Measurements from ENCODE around the gene GPC1. TPM values are rescaled to one million over a fixed set of nuclear protein-coding genes. Genes with fewer than 3 reads are reported as not detected.

GPC1 gene
- total and polyA plus RNA-seq, 2 experiments from 2014 or later, result 57.8 to 80.9 TPM

DNA sequence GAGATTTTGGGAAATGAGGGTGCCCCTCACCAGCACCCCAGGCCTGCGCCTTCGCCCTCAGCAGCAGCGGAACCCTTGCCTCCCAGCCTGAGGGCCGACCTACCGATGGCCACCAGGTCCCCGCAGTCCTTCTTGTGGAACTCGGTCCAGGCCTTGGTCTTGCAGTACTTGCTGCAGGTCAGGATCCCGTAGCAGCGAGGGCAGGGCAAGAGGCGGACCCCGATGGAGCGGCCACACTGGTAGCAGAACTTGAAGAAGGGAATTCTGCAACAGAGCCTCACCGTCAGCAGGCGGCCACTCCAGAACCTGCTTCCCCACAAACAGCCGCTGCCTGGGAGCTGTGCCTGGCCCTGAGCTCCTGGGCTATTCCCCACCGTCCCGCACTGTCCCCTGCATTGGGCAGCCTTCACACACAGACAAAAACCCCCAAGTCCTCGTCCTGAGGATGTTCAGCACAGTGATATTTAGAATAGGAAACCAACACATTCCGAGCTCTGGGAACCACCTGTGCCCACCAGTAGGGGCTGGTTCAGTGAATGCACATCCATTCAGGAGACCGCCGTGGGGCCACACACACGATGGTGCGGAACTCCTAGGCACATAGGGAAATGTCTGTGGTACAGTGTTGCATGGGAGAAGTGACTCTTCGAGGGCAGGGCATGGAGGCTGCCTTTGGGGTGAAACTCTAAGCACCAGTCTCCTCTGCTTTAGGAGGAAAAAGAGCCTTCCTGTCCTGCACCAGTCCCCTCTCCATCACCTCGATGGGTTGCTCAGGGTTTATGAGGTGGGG is 45.6 kb downstream of the GPC1 start:
- Histone ChIP-seq H3K4me1 (ENCODE audit: low read depth) (no peaks in the 10 kb centered on the region), H3K27me3 (no peaks in the 10 kb centered on the region), H3K4me3 (no peak overlapping the region), H3K9me3 (ENCODE audit: low read depth) (no peaks in the 10 kb centered on the region), H3K36me3 (no peaks in the 10 kb centered on the region), H3K27ac (no peak overlapping the region)
- TF ChIP-seq CTCF (IDR thresholded peaks at IDR 0.05; ENCODE audit: low read depth, low read length), result no peak
- no peak for DNase-seq (ENCODE audit: low read depth in 1 of 2, low spot score in 1 of 2)

DNA sequence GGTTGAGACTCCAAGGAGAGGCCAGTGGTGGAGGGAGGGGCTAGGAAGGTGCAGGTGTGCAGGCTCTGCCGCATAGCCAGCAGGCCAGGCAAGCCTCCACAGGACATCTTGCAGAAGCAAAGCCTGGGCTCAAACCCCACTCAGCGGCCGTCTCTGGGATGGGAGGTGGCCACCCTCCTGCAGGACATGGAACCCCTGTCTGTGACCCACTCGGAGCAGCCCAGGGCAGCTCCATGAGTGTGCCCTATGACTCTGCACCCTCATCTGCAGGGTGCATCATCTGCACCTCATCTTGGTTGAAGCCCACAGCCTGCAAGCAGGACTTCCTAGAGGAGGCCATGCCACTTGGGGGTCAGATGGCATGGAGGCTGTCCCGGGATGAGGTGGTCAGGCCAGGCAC is 46.3 kb downstream of the GPC1 start:
- H3K27ac ChIP-seq, result no peak overlapping the region
- H3K4me3 ChIP-seq, result no peak overlapping the region
- no peaks in the 10 kb centered on the region for H3K9me3 ChIP-seq (ENCODE audit: low read depth)
- H3K27me3 ChIP-seq, result no peaks in the 10 kb centered on the region
- no peaks in the 10 kb centered on the region for H3K36me3 ChIP-seq
- DNase-seq (ENCODE audit: low read depth in 1 of 2, low spot score in 1 of 2), result no peak
- TF ChIP-seq CTCF (IDR thresholded peaks at IDR 0.05; ENCODE audit: low read depth, low read length), result no peak
- no peaks in the 10 kb centered on the region for H3K4me1 ChIP-seq (ENCODE audit: low read depth)

DNA sequence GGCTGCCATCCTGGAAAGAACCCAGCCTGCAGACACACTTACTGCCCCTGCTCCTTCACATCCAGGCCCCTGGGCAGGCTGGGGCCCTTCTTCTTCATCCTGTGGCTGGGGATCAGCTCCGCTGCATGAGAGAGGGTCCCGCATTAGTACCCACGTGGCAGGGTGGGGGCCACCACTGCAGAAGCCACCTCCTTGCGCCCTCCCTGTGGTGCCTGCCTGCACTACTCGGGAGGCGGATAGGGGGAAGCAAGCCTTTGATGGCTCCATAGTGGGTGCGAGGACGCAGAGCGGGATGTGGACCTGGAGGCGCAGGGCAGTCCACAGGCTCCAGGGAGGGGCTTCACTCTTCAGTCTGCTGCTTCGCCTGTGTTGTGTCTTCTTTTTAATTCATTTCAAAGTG is 46.7 kb downstream of the GPC1 start:
- Histone ChIP-seq H3K4me3 (no peak overlapping the region), H3K9me3 (ENCODE audit: low read depth) (no peaks in the 10 kb centered on the region), H3K36me3 (no peaks in the 10 kb centered on the region), H3K27me3 (no peaks in the 10 kb centered on the region), H3K4me1 (ENCODE audit: low read depth) (no peaks in the 10 kb centered on the region), H3K27ac (no peak overlapping the region)
- no peak for TF ChIP-seq CTCF (IDR thresholded peaks at IDR 0.05; ENCODE audit: low read depth, low read length)
- DNase-seq (ENCODE audit: low read depth in 1 of 2, low spot score in 1 of 2), result no peak

- H3K9me3 ChIP-seq (ENCODE audit: low read depth), result no peaks in the 10 kb centered on the region
Measured at GRCh38 chr2:240491483-240491882, 56.0 kb downstream of the GPC1 start.

GRCh38 chr2:240494194-240494793 is 58.8 kb downstream of the GPC1 start:
- TF ChIP-seq CTCF (IDR thresholded peaks at IDR 0.05; ENCODE audit: low read depth, low read length), result no peak
- DNase-seq (ENCODE audit: low read depth in 1 of 2, low spot score in 1 of 2), result no peak
- H3K9me3 ChIP-seq (ENCODE audit: low read depth), result no peaks in the 10 kb centered on the region
- H3K27ac ChIP-seq, result no peak overlapping the region
- no peaks in the 10 kb centered on the region for H3K4me1 ChIP-seq (ENCODE audit: low read depth)
- H3K36me3 ChIP-seq, result no peaks in the 10 kb centered on the region
- no peaks in the 10 kb centered on the region for H3K27me3 ChIP-seq
- H3K4me3 ChIP-seq, result no peak overlapping the region

More at GRCh38 chr2:240491483-240491882, 56.0 kb downstream of the GPC1 start:
- no peaks in the 10 kb centered on the region for H3K4me1 ChIP-seq (ENCODE audit: low read depth)
- H3K27me3 ChIP-seq, result no peaks in the 10 kb centered on the region
- H3K36me3 ChIP-seq, result no peaks in the 10 kb centered on the region
- no peak for DNase-seq (ENCODE audit: low read depth in 1 of 2, low spot score in 1 of 2)
- no peak overlapping the region for H3K27ac ChIP-seq
- H3K4me3 ChIP-seq, result no peak overlapping the region
- TF ChIP-seq CTCF (IDR thresholded peaks at IDR 0.05; ENCODE audit: low read depth, low read length), result no peak
